ENCODE results near the gene TTF1.

TTF1 gene

GRCh38 chr9:132365986-132366385, 40.7 kb downstream of the TTF1 start:
- 85% methylated on average over 1 of the region's 3 CpGs for WGBS
- Histone ChIP-seq H3K27ac (ENCODE audit: low read depth, low read length) (no peak overlapping the region), H3K27me3 (ENCODE audit: insufficient read depth, low read length) (no peaks in the 10 kb centered on the region), H3K9me3 (ENCODE audit: insufficient read depth, low read depth, low read length) (no peaks in the 10 kb centered on the region), H3K4me1 (ENCODE audit: insufficient read depth, low read length) (no peaks in the 10 kb centered on the region), H3K9ac (ENCODE audit: low read depth, low read length) (no peak overlapping the region), H3K36me3 (ENCODE audit: insufficient read depth, low read length) (no peaks in the 10 kb centered on the region), H3K4me3 (ENCODE audit: low read length) (no peak overlapping the region)

GRCh38 chr9:132364068-132364467, 42.6 kb downstream of the TTF1 start:
- Histone ChIP-seq H3K36me3 (ENCODE audit: insufficient read depth, low read length) (no peaks in the 10 kb centered on the region), H3K4me1 (ENCODE audit: insufficient read depth, low read length) (no peaks in the 10 kb centered on the region), H3K9me3 (ENCODE audit: insufficient read depth, low read depth, low read length) (no peaks in the 10 kb centered on the region), H3K27ac (ENCODE audit: low read depth, low read length) (no peak overlapping the region), H3K4me3 (ENCODE audit: low read length) (no peak overlapping the region), H3K27me3 (ENCODE audit: insufficient read depth, low read length) (no peaks in the 10 kb centered on the region), H3K9ac (ENCODE audit: low read depth, low read length) (no peak overlapping the region)
- WGBS: 93% methylated on average over 9 of the region's 9 CpGs

- Histone ChIP-seq H3K27ac (ENCODE audit: low read depth, low read length) (no peak overlapping the region), H3K9me3 (ENCODE audit: insufficient read depth, low read depth, low read length) (no peaks in the 10 kb centered on the region), H3K36me3 (ENCODE audit: insufficient read depth, low read length) (peaks cover 8% of the 10 kb centered on the region), H3K4me1 (ENCODE audit: insufficient read depth, low read length) (peaks cover 3% of the 10 kb centered on the region; the same call in 1 of the 2 replicates), H3K9ac (ENCODE audit: low read depth, low read length) (no peak overlapping the region), H3K4me3 (ENCODE audit: low read length) (no peak overlapping the region), H3K27me3 (ENCODE audit: insufficient read depth, low read length) (no peaks in the 10 kb centered on the region)
- WGBS: 98% methylated on average over 6 of the region's 7 CpGs
These were observed 48.9 kb downstream of the TTF1 start for GRCh38 chr9:132357764-132358163.

- 96% methylated on average over 26 of the region's 26 CpGs for WGBS
- H3K4me3 ChIP-seq (ENCODE audit: low read length): no peak overlapping the region
- no peaks in the 10 kb centered on the region for H3K9me3 ChIP-seq (ENCODE audit: insufficient read depth, low read depth, low read length)
- no peak overlapping the region for H3K27ac ChIP-seq (ENCODE audit: low read depth, low read length)
- H3K9ac ChIP-seq (ENCODE audit: low read depth, low read length): no peak overlapping the region
- H3K4me1 ChIP-seq (ENCODE audit: insufficient read depth, low read length): peaks cover 3% of the 10 kb centered on the region; the same call in 1 of the 2 replicates
- H3K36me3 ChIP-seq (ENCODE audit: insufficient read depth, low read length): peaks cover 21% of the 10 kb centered on the region
- H3K27me3 ChIP-seq (ENCODE audit: insufficient read depth, low read length): no peaks in the 10 kb centered on the region
These were observed 50.2 kb downstream of the TTF1 start for GRCh38 chr9:132356324-132356924.

- Histone ChIP-seq H3K27me3 (ENCODE audit: insufficient read depth, low read length) (no peaks in the 10 kb centered on the region), H3K9me3 (ENCODE audit: insufficient read depth, low read depth, low read length) (no peaks in the 10 kb centered on the region), H3K36me3 (ENCODE audit: insufficient read depth, low read length) (peaks cover 37% of the 10 kb centered on the region), H3K4me1 (ENCODE audit: insufficient read depth, low read length) (peaks cover 3% of the 10 kb centered on the region; the same call in 1 of the 2 replicates), H3K4me3 (ENCODE audit: low read length) (peak within 1 kb of the TSS; percentile 100), H3K27ac (ENCODE audit: low read depth, low read length) (peak within 1 kb of the TSS; percentile 95), H3K9ac (ENCODE audit: low read depth, low read length) (peak within 1 kb of the TSS; percentile 97)
- under 1% methylated on average over 82 of the region's 82 CpGs for WGBS
These were observed 51.8 kb downstream of the TTF1 start, which contains the start of gene SETX for GRCh38 chr9:132354637-132355355. Gene SETX (minus strand): TSS chr9:132354986. CDS start chr9:132349428, 5,558 bp downstream.

GRCh38 chr9:132351404-132352045, 55.1 kb downstream of the TTF1 start:
- Histone ChIP-seq H3K4me1 (ENCODE audit: insufficient read depth, low read length) (peaks cover 3% of the 10 kb centered on the region; the same call in 1 of the 2 replicates), H3K9ac (ENCODE audit: low read depth, low read length) (no peak overlapping the region), H3K9me3 (ENCODE audit: insufficient read depth, low read depth, low read length) (no peaks in the 10 kb centered on the region), H3K27ac (ENCODE audit: low read depth, low read length) (no peak overlapping the region), H3K4me3 (ENCODE audit: low read length) (no peak overlapping the region), H3K27me3 (ENCODE audit: insufficient read depth, low read length) (no peaks in the 10 kb centered on the region), H3K36me3 (ENCODE audit: insufficient read depth, low read length) (peaks cover 69% of the 10 kb centered on the region)
- WGBS: 98% methylated on average over 3 of the region's 3 CpGs

- Histone ChIP-seq H3K4me1 (ENCODE audit: insufficient read depth, low read length) (peaks cover 3% of the 10 kb centered on the region; the same call in 1 of the 2 replicates), H3K9ac (ENCODE audit: low read depth, low read length) (no peak overlapping the region), H3K4me3 (ENCODE audit: low read length) (no peak overlapping the region), H3K27me3 (ENCODE audit: insufficient read depth, low read length) (no peaks in the 10 kb centered on the region), H3K36me3 (ENCODE audit: insufficient read depth, low read length) (peaks cover 76% of the 10 kb centered on the region), H3K9me3 (ENCODE audit: insufficient read depth, low read depth, low read length) (no peaks in the 10 kb centered on the region), H3K27ac (ENCODE audit: low read depth, low read length) (no peak overlapping the region)
- WGBS: 94% methylated on average over 4 of the region's 6 CpGs
These were observed 55.8 kb downstream of the TTF1 start for GRCh38 chr9:132350861-132351315.

- WGBS: 70% methylated on average over 4 of the region's 5 CpGs
- Histone ChIP-seq H3K4me3 (ENCODE audit: low read length) (no peak overlapping the region), H3K9ac (ENCODE audit: low read depth, low read length) (no peak overlapping the region), H3K27me3 (ENCODE audit: insufficient read depth, low read length) (no peaks in the 10 kb centered on the region), H3K36me3 (ENCODE audit: insufficient read depth, low read length) (peaks cover 96% of the 10 kb centered on the region), H3K9me3 (ENCODE audit: insufficient read depth, low read depth, low read length) (no peaks in the 10 kb centered on the region), H3K4me1 (ENCODE audit: insufficient read depth, low read length) (peaks cover 2% of the 10 kb centered on the region; the same call in 1 of the 2 replicates), H3K27ac (ENCODE audit: low read depth, low read length) (no peak overlapping the region)
These were observed 58.0 kb downstream of the TTF1 start for GRCh38 chr9:132348676-132349075.

GRCh38 chr9:132346177-132346576, 60.5 kb downstream of the TTF1 start:
- Histone ChIP-seq H3K27ac (ENCODE audit: low read depth, low read length) (no peak overlapping the region), H3K4me3 (ENCODE audit: low read length) (no peak overlapping the region), H3K4me1 (ENCODE audit: insufficient read depth, low read length) (no peaks in the 10 kb centered on the region), H3K9me3 (ENCODE audit: insufficient read depth, low read depth, low read length) (no peaks in the 10 kb centered on the region), H3K27me3 (ENCODE audit: insufficient read depth, low read length) (no peaks in the 10 kb centered on the region), H3K9ac (ENCODE audit: low read depth, low read length) (no peak overlapping the region), H3K36me3 (ENCODE audit: insufficient read depth, low read length) (peaks cover 96% of the 10 kb centered on the region)
- WGBS: 100% methylated on average over 2 of the region's 5 CpGs

- H3K36me3 ChIP-seq (ENCODE audit: insufficient read depth, low read length): peaks cover 95% of the 10 kb centered on the region
- no peak overlapping the region for H3K9ac ChIP-seq (ENCODE audit: low read depth, low read length)
- H3K4me3 ChIP-seq (ENCODE audit: low read length): no peak overlapping the region
- no peaks in the 10 kb centered on the region for H3K4me1 ChIP-seq (ENCODE audit: insufficient read depth, low read length)
- no peak overlapping the region for H3K27ac ChIP-seq (ENCODE audit: low read depth, low read length)
- no peaks in the 10 kb centered on the region for H3K27me3 ChIP-seq (ENCODE audit: insufficient read depth, low read length)
- WGBS: 95% methylated on average over 7 of the region's 9 CpGs
- no peaks in the 10 kb centered on the region for H3K9me3 ChIP-seq (ENCODE audit: insufficient read depth, low read depth, low read length)
These were observed 65.3 kb downstream of the TTF1 start for GRCh38 chr9:132341177-132341840.

- no peaks in the 10 kb centered on the region for H3K4me1 ChIP-seq (ENCODE audit: insufficient read depth, low read length)
- no peak overlapping the region for H3K27ac ChIP-seq (ENCODE audit: low read depth, low read length)
- peaks cover 95% of the 10 kb centered on the region for H3K36me3 ChIP-seq (ENCODE audit: insufficient read depth, low read length)
- H3K9me3 ChIP-seq (ENCODE audit: insufficient read depth, low read depth, low read length): no peaks in the 10 kb centered on the region
- no peak overlapping the region for H3K9ac ChIP-seq (ENCODE audit: low read depth, low read length)
- H3K27me3 ChIP-seq (ENCODE audit: insufficient read depth, low read length): no peaks in the 10 kb centered on the region
- WGBS: 96% methylated on average over 3 of the region's 3 CpGs
- no peak overlapping the region for H3K4me3 ChIP-seq (ENCODE audit: low read length)
These were observed 72.3 kb downstream of the TTF1 start for GRCh38 chr9:132334364-132334763.

All from HUES64 (cell line).